H1 (cell line): ENCODE results near the gene SERPING1. TPM values are rescaled to one million over a fixed set of nuclear protein-coding genes. Genes with fewer than 3 reads are reported as not detected.
A peak's percentile ranks its signal among the peaks of the same experiment; 100 is the strongest.

ENCODE experiments used
- CTCF ChIA-PET: fragments of 300-600 bp; sonication (Branson Sonifier 250); formaldehyde crosslinking; loops from one replicate; lab custom pipeline; 2021; ENCODE audit not compliant: partially characterized antibody; lab: Charles Lee
- POLR2A ChIA-PET: fragments of 300-600 bp; sonication (Branson Sonifier 250); formaldehyde crosslinking; loops from one replicate; lab custom pipeline; 2021; ENCODE audit warnings: inconsistent platforms; ENCODE audit not compliant: partially characterized antibody; lab: Charles Lee
- DNase-seq, 2 experiments: peaks; one replicate each; pipeline versions ENCODE4 v3.0.0 to v3.0.0-alpha.2; 2010 to 2022; ENCODE audit warnings: low spot score in 2 of 2, low read depth in 1 of 2, mixed read lengths in 1 of 2
- FAIRE-seq: peaks from 2 replicates; lab custom pipeline; 2011; peaks lifted over from hg19 to GRCh38; lab: Jason Lieb, UNC
- H2AFZ ChIP-seq: 2 replicates; pipeline ENCODE4 v1.8.1; 2012; ENCODE audit warnings: low read length, inconsistent platforms
- H2AK5ac ChIP-seq: 2 replicates; pipeline ENCODE4 v1.6.1; 2013; ENCODE audit warnings: low read depth, low read length
- H2BK120ac ChIP-seq: replicated peaks from 2 replicates; pipeline ENCODE3; 2013; ENCODE audit warnings: low read depth, low read length, inconsistent platforms
- H2BK12ac ChIP-seq: 2 replicates; pipeline ENCODE4 v1.6.1; 2013; ENCODE audit warnings: low read depth, low read length
- H2BK15ac ChIP-seq: 2 replicates; pipeline ENCODE4 v1.6.1; 2013; ENCODE audit warnings: low read length
- H2BK20ac ChIP-seq: 2 replicates; pipeline ENCODE4 v1.6.1; 2013; ENCODE audit warnings: low read length
- H2BK5ac ChIP-seq: 2 replicates; pipeline ENCODE4 v1.6.1; 2013; ENCODE audit warnings: low read depth, low read length
- H3K14ac ChIP-seq: 2 replicates; pipeline ENCODE4 v1.6.1; 2013; ENCODE audit warnings: inconsistent platforms; ENCODE audit not compliant: insufficient read length
- H3K18ac ChIP-seq: 2 replicates; pipeline ENCODE4 v1.6.1; 2013; ENCODE audit warnings: low read length; ENCODE audit errors: extremely low read depth
- H3K23ac ChIP-seq: 2 replicates; pipeline ENCODE4 v1.6.1; 2013; ENCODE audit warnings: inconsistent platforms; ENCODE audit not compliant: insufficient read length
- H3K23me2 ChIP-seq: 2 replicates; pipeline ENCODE4 v1.6.1; 2013; ENCODE audit warnings: low read depth, low read length
- H3K27ac ChIP-seq: 2 replicates; pipeline ENCODE4 v1.6.1; 2011; ENCODE audit warnings: low read depth, low read length, inconsistent platforms
- H3K27me3 ChIP-seq, 4 experiments: replicated peaks in 1 of 4; 1 replicate in 1 of 4; 2 replicates in 3 of 4; pipeline versions ENCODE4 v1.6.1 to v1.8.1; 2011 to 2013; ENCODE audit warnings: low read length in 3 of 4, mild to moderate bottlenecking in 3 of 4, inconsistent platforms in 2 of 4, mixed read lengths in 2 of 4, moderate library complexity in 1 of 4; ENCODE audit not compliant: control insufficient read depth in 3 of 4, insufficient read depth in 3 of 4; ENCODE audit errors: extremely low read depth in 1 of 4
- H3K36me3 ChIP-seq, 4 experiments: 2 replicates each; pipeline versions ENCODE4 v1.6.1 to v1.8.1; 2011 to 2013; ENCODE audit warnings: mild to moderate bottlenecking in 4 of 4, low read length in 3 of 4, moderate library complexity in 2 of 4, control low read depth in 1 of 4, inconsistent platforms in 1 of 4; ENCODE audit not compliant: insufficient read depth in 4 of 4, control insufficient read depth in 2 of 4
- H3K4ac ChIP-seq: replicated peaks from 2 replicates; pipeline ENCODE3; 2013; ENCODE audit warnings: low read length, low read depth, mixed read lengths, inconsistent platforms; ENCODE audit not compliant: insufficient read length
- H3K4me1 ChIP-seq, 4 experiments: replicated peaks in 1 of 4; 1 replicate in 1 of 4; 2 replicates in 3 of 4; pipeline versions ENCODE4 v1.6.1 to v1.8.1; 2011 to 2013; ENCODE audit warnings: low read length in 3 of 4, inconsistent platforms in 2 of 4, mixed read lengths in 1 of 4; ENCODE audit not compliant: insufficient read depth in 4 of 4, control insufficient read depth in 3 of 4
- H3K4me2 ChIP-seq, 2 experiments: 2 replicates each; pipeline versions ENCODE4 v1.6.1 to v1.8.1; 2011 to 2013; ENCODE audit warnings: low read depth in 2 of 2, low read length in 2 of 2, control low read depth in 1 of 2, inconsistent platforms in 1 of 2, mild to moderate bottlenecking in 1 of 2; ENCODE audit not compliant: insufficient read depth in 1 of 2
- H3K4me3 ChIP-seq, 4 experiments: fragments of 200-600, 300-600 bp in 1 of 4; sonication (generic), shearing (Covaris generic), sonication (Bioruptor Twin) in 1 of 4; 2 replicates each; pipeline versions ENCODE4 v1.5.1 to v1.8.1; 2011 to 2016; ENCODE audit warnings: low read length in 4 of 4, low read depth in 3 of 4, control low read depth in 2 of 4, inconsistent platforms in 2 of 4, mild to moderate bottlenecking in 2 of 4, mixed read lengths in 1 of 4, moderate library complexity in 1 of 4; ENCODE audit not compliant: insufficient read depth in 2 of 4; ENCODE audit errors: extremely low read depth in 1 of 4
- H3K56ac ChIP-seq: replicated peaks from 2 replicates; pipeline ENCODE3; 2013; ENCODE audit warnings: low read depth, mild to moderate bottlenecking, mixed read lengths, low read length, inconsistent platforms; ENCODE audit not compliant: insufficient read length
- H3K79me1 ChIP-seq: 2 replicates; pipeline ENCODE4 v1.6.1; 2013; ENCODE audit warnings: low read depth, low read length, control low read depth
- H3K79me2 ChIP-seq, 2 experiments: 2 replicates each; pipeline versions ENCODE4 v1.6.1 to v1.8.1; 2012 to 2013; ENCODE audit warnings: low read length in 2 of 2, mild to moderate bottlenecking in 2 of 2, inconsistent platforms in 1 of 2; ENCODE audit not compliant: insufficient read depth in 2 of 2, control insufficient read depth in 1 of 2
- H3K9ac ChIP-seq, 4 experiments: replicated peaks in 1 of 4; 1 replicate in 1 of 4; 2 replicates in 3 of 4; pipeline versions ENCODE4 v1.6.1 to v1.8.1; 2011 to 2013; ENCODE audit warnings: low read depth in 3 of 4, low read length in 3 of 4, control low read depth in 2 of 4, mild to moderate bottlenecking in 2 of 4, moderate library complexity in 2 of 4, inconsistent platforms in 1 of 4; ENCODE audit errors: extremely low read depth in 1 of 4
- H3K9me3 ChIP-seq, 2 experiments: 2 replicates each; pipeline versions ENCODE4 v1.6.1 to v1.8.1; 2012 to 2013; ENCODE audit warnings: mild to moderate bottlenecking in 2 of 2, moderate library complexity in 2 of 2, control low read depth in 1 of 2, inconsistent platforms in 1 of 2, low read depth in 1 of 2, low read length in 1 of 2, mixed read lengths in 1 of 2; ENCODE audit not compliant: insufficient read depth in 2 of 2
- H4K20me1 ChIP-seq, 2 experiments: replicated peaks in 1 of 2; 2 replicates each; pipeline versions ENCODE3 to v1.8.1; 2011 to 2013; ENCODE audit warnings: inconsistent platforms in 2 of 2, low read length in 2 of 2, mild to moderate bottlenecking in 1 of 2; ENCODE audit not compliant: insufficient read depth in 2 of 2, control insufficient read depth in 1 of 2
- H4K5ac ChIP-seq: 2 replicates; pipeline ENCODE4 v1.6.1; 2013; ENCODE audit warnings: low read length, low read depth, mixed read lengths, inconsistent platforms; ENCODE audit not compliant: insufficient read length
- H4K8ac ChIP-seq: 2 replicates; pipeline ENCODE4 v1.8.0; 2013; ENCODE audit warnings: mild to moderate bottlenecking, moderate library complexity, low read length, inconsistent platforms; ENCODE audit not compliant: insufficient read depth; ENCODE audit errors: extremely low read depth
- H4K91ac ChIP-seq: replicated peaks from 2 replicates; pipeline ENCODE3; 2013; ENCODE audit warnings: low read length, mixed read lengths, inconsistent platforms; ENCODE audit not compliant: insufficient read length
- GTF2F1 ChIP-seq: IDR thresholded peaks from 2 replicates; pipeline ENCODE4 v1.6.1; 2012; ENCODE audit warnings: low read depth, low read length, improper control_type of control experiment, borderline replicate concordance
- POLR2A ChIP-seq, 2 experiments: IDR thresholded peaks; 1 replicate in 1 of 2; 2 replicates in 1 of 2; pipeline ENCODE4 v1.6.1; 2011; ENCODE audit warnings: low read depth in 2 of 2, low read length in 2 of 2, mild to moderate bottlenecking in 2 of 2; ENCODE audit errors: control extremely low read depth in 1 of 2
- WGBS, 2 experiments: shearing (Covaris generic) in 1 of 2; methylation state at CpG; one replicate each; pipeline versions ENCODE4 v1.1.6 to v1.1.7; 2013 to 2015; ENCODE audit warnings: low lambda C conversion rate in 2 of 2, mixed read lengths in 2 of 2, inconsistent platforms in 1 of 2, low coverage in 1 of 2, missing lambda C conversion rate in 1 of 2; ENCODE audit not compliant: insufficient replicate concordance in 2 of 2, insufficient coverage in 1 of 2, insufficient read length in 1 of 2; ENCODE audit errors: extremely low coverage in 1 of 2, missing lambda C conversion rate in 1 of 2; 5-methylcytosine and 5-hydroxymethylcytosine counted together
- polyA plus RNA-seq, 7 experiments: library from polyadenylated mRNA; depleted of rRNA in 3 of 7; stranded (reverse) in 5 of 7; unstranded in 2 of 7; fragments of >200 nt in 5 of 7; fragments of 200-250 nt in 2 of 7; gene quantifications; 1 replicate in 5 of 7; 2 replicates in 1 of 7; 4 replicates in 1 of 7; pipeline versions ENCODE4 v1.2.1 to v1.2.3, GENCODE V29; 2011 to 2013; ENCODE audit warnings: missing spikeins in 2 of 7, mixed read lengths in 2 of 7
- total RNA-seq: library from RNA; stranded (reverse); fragmentation: NEBNext Ultra II Directional; extraction: Animal tissue kit (Norgen Biotek cat#: 25700); gene quantifications from 2 replicates; pipeline ENCODE4 v1.2.1, GENCODE V29; 2021

SERPING1 gene
- total and polyA plus RNA-seq, 2 of the 8 experiments (the other 6 are each of a cell fraction or from before 2014, with no cell fraction given) = 50.9 to 54.8 TPM

GRCh38 chr11:57640068-57640800 is 42.7 kb downstream of the SERPING1 start:
- Histone ChIP-seq H4K20me1 (peaks cover 19 to 28% of the 10 kb centered on the region in 2 experiments), H3K14ac (peak overlapping the region; percentile 69), H4K91ac (peak overlapping the region; percentile 100), H4K8ac (peak overlapping the region; percentile 84), H4K5ac (peak overlapping the region; percentile 90), H3K4ac (peak overlapping the region; percentile 97), H3K36me3 (peaks cover 9 to 29% (median 13%) of the 10 kb centered on the region in 4 experiments; a peak in 6 of 8 replicates), H2AK5ac (peak overlapping the region; percentile 41; the same call in 1 of the 2 replicates), H3K4me2 (peak overlapping the region; percentile 91 to 94), H3K23me2 (peaks cover 17% of the 10 kb centered on the region), H3K9ac (peak overlapping the region in 3 of 4 experiments; percentile 68 to 82 (median 81); a peak in 6 of 7 replicates), H3K27me3 (no peaks in the 10 kb centered on the region), H3K23ac (no peak overlapping the region), H3K18ac (peak overlapping the region; percentile 94), H3K4me1 (peaks cover 19 to 37% (median 24%) of the 10 kb centered on the region in 4 experiments), H2BK15ac (peak overlapping the region; percentile 88; the same call in 1 of the 2 replicates), H3K79me2 (peaks cover 0 to 38% of the 10 kb centered on the region in 2 experiments; a peak in 2 of 4 replicates), H3K79me1 (peaks cover 10% of the 10 kb centered on the region; the same call in 1 of the 2 replicates), H3K9me3 (no peaks in the 10 kb centered on the region), H2BK20ac (peak overlapping the region; percentile 86; the same call in 1 of the 2 replicates), H2AFZ (no peak overlapping the region), H2BK12ac (peak overlapping the region; percentile 95; the same call in 1 of the 2 replicates), H3K27ac (peak overlapping the region; percentile 89), H3K56ac (peak overlapping the region; percentile 96), H2BK5ac (peak overlapping the region; percentile 98), H3K4me3 (peak overlapping the region; percentile 94 to 100 (median 98)), H2BK120ac (peak overlapping the region; percentile 98)
- no peak for DNase-seq
- ChIA-PET CTCF (interaction anchor here (0.6 to 14.3 kb wide), 50 partner anchors 8 to 297 kb away, joined by 3 to 357 read pairs (median 6); partner anchors contain the start of genes RTN4RL2, SERPING1, UBE2L6 and YPEL4), POLR2A (interaction anchor here (0.7 to 29.6 kb wide), 49 partner anchors 8 to 345 kb away, joined by 3 to 1546 read pairs (median 6); partner anchors contain the start of genes CLP1, MED19, RTN4RL2 and SELENOH)
- peak in 1 of 2 experiments; percentile 3; a peak in 2 of 3 replicates for TF ChIP-seq POLR2A (IDR thresholded peaks at IDR 0.05; ENCODE audit: control extremely low read depth in 1 of 2, low read depth in 2 of 2, low read length in 2 of 2)
- TF ChIP-seq GTF2F1 = no peak
- FAIRE-seq = no peak
- 17% methylated on average over 9 of the region's 9 CpGs; no CpG with 5 or more reads in 1 of the 2 experiments for WGBS, 2 experiments
